MCF 10A (cell line): ENCODE data around the gene GVQW3. TPM values are rescaled to one million over a fixed set of nuclear protein-coding genes. Genes with fewer than 3 reads are reported as not detected.

Experiments
- Bru-seq: library from RNA; stranded (reverse); fragments of 400-500 nt; gene quantifications from one replicate; lab custom pipeline; 2021; lab: Mats Ljungman, UMichigan
- BruChase-seq, 2 experiments: library from RNA; stranded (reverse); fragments of 400-500 nt; gene quantifications; one replicate each; lab custom pipeline; 2021; lab: Mats Ljungman, UMichigan
- BruUV-seq: library from RNA; stranded (reverse); fragments of 400-500 nt; replicated peaks from 2 replicates; lab custom pipeline; 2021; lab: Mats Ljungman, UMichigan
- CTCF ChIA-PET: fragments of 300-600 bp; sonication (Branson Sonifier 250); formaldehyde crosslinking; extraction: SDS; loops from one replicate; lab custom pipeline; 2021; ENCODE audit warnings: antibody characterized with exemption, inconsistent platforms; lab: Yijun Ruan, JAX
- POLR2A ChIA-PET: fragments of 300-600, 350-650 bp; sonication (Branson Sonifier 250); formaldehyde crosslinking; extraction: SDS; loops from one replicate; lab custom pipeline; 2020; ENCODE audit warnings: antibody characterized with exemption, inconsistent platforms; lab: Yijun Ruan, JAX
- DNase-seq: peaks from one replicate; pipeline ENCODE4 v3.0.0-alpha.2; 2018; ENCODE audit not compliant: unreplicated experiment
- H3K27ac Mint-ChIP-seq: one replicate; pipeline ENCODE4 v1.8.0; 2022; ENCODE audit warnings: mild to moderate bottlenecking, low read depth, mixed read lengths; ENCODE audit not compliant: unreplicated experiment
- H3K27me3 Mint-ChIP-seq: one replicate; pipeline ENCODE4 v1.8.0; 2022; ENCODE audit warnings: mixed read lengths; ENCODE audit not compliant: insufficient read depth, unreplicated experiment
- H3K36me3 Mint-ChIP-seq: one replicate; pipeline ENCODE4 v1.8.0; 2022; ENCODE audit warnings: mild to moderate bottlenecking, moderate library complexity, mixed read lengths; ENCODE audit not compliant: insufficient read depth, unreplicated experiment
- H3K4me1 Mint-ChIP-seq: one replicate; pipeline ENCODE4 v1.8.0; 2022; ENCODE audit warnings: mixed read lengths; ENCODE audit not compliant: insufficient read depth, unreplicated experiment
- H3K4me3 Mint-ChIP-seq: one replicate; pipeline ENCODE4 v1.8.0; 2022; ENCODE audit warnings: mild to moderate bottlenecking, moderate library complexity, mixed read lengths; ENCODE audit not compliant: unreplicated experiment
- H3K9me3 Mint-ChIP-seq: one replicate; pipeline ENCODE4 v1.8.0; 2022; ENCODE audit warnings: mixed read lengths; ENCODE audit not compliant: unreplicated experiment
- CTCF ChIP-seq: fragments of 200-600 bp; IDR thresholded peaks from one replicate; pipeline ENCODE4 v1.8.0; 2022; ENCODE audit warnings: antibody characterized with exemption, mild to moderate bottlenecking; ENCODE audit not compliant: unreplicated experiment
- intact Hi-C: fragments of 100-400 bp; cut with micrococcal nuclease; formaldehyde crosslinking; loops from 2 replicates; pipeline ENCODE4 v1.14.1; 2022
- long read RNA-seq: library from polyadenylated mRNA; stranded (forward); transcript quantifications from one replicate; pipeline ENCODE4 v2.0.0, GENCODE V29; 2022
- total RNA-seq: library from RNA; stranded (reverse); gene quantifications from 2 replicates; pipeline ENCODE4 v1.2.3, GENCODE V29; 2022

The GVQW3 gene
- 1.5 and 1.6 TPM in 2 replicates for total RNA-seq
- Bru-seq, nascent RNA, result percentile 33 among the genes with signal in this experiment
- BruChase-seq, experiment 1, labeled RNA remaining after a 6-hour chase, result percentile 42 among the genes with signal in this experiment
- percentile 46 among the genes with signal in this experiment for BruChase-seq, experiment 2, labeled RNA remaining after a 2-hour chase
- long read RNA-seq, result 0 reads

GRCh38 chr11:76380977-76381719 is at the start of gene GVQW3, which contains the start of gene THAP12:
Gene GVQW3, plus strand, starts transcription at chr11:76381323. Its CDS starts 506 bp downstream, at chr11:76381829.
Gene THAP12, minus strand, starts transcription at chr11:76381132. Its CDS starts 296 bp downstream, at chr11:76380836.
- Mint-ChIP-seq H3K4me1 (peaks cover 40% of the 10 kb centered on the region), H3K27ac (peak within 1 kb of the TSS; percentile 54), H3K9me3 (no peaks in the 10 kb centered on the region), H3K4me3 (peak within 1 kb of the TSS; percentile 93), H3K36me3 (peaks cover 8% of the 10 kb centered on the region), H3K27me3 (no peaks in the 10 kb centered on the region)
- DNase-seq, result peak; percentile 98
- ChIA-PET CTCF (interaction anchor here (0.7 to 1.7 kb wide), 3 partner anchors 39 to 194 kb away, joined by 3 to 7 read pairs (median 4); no protein-coding TSS in a partner anchor), POLR2A (interaction anchor here (0.6 to 3.5 kb wide), 11 partner anchors 9 to 375 kb away, joined by 3 to 33 read pairs (median 4); partner anchors contain the start of gene EMSY)
- intact Hi-C loops, result loop anchor here (2.0 kb wide), 2 partner anchors 64 to 300 kb away; partner anchors contain the start of gene EMSY
- TSS peak; percentile 60 for BruUV-seq
- TF ChIP-seq CTCF, result peak; percentile 15

- intact Hi-C loops, result no loop called here
- H3K4me3 Mint-ChIP-seq, result no peak overlapping the region
These were observed 46.2 kb upstream of the GVQW3 start for GRCh38 chr11:76334826-76335389.

GRCh38 chr11:76335842-76336241 is 45.3 kb upstream of the GVQW3 start:
- TF ChIP-seq CTCF, result no peak
- CTCF ChIA-PET, result no interaction called here
- no peaks in the 10 kb centered on the region for H3K4me1 Mint-ChIP-seq
- H3K9me3 Mint-ChIP-seq, result peaks cover 10% of the 10 kb centered on the region
- intact Hi-C loops, result no loop called here
- POLR2A ChIA-PET, result interaction anchor here (0.7 kb wide), 1 partner anchor 105 kb away, joined by 3 read pairs; no protein-coding TSS in a partner anchor
- no TSS peak for BruUV-seq
- H3K36me3 Mint-ChIP-seq, result peaks cover 10% of the 10 kb centered on the region
- H3K27me3 Mint-ChIP-seq, result no peaks in the 10 kb centered on the region
- H3K27ac Mint-ChIP-seq, result no peak overlapping the region
- H3K4me3 Mint-ChIP-seq, result no peak overlapping the region
- DNase-seq, result no peak

More at GRCh38 chr11:76334826-76335389, 46.2 kb upstream of the GVQW3 start:
- H3K36me3 Mint-ChIP-seq, result peaks cover 10% of the 10 kb centered on the region
- H3K4me1 Mint-ChIP-seq, result no peaks in the 10 kb centered on the region
- no peaks in the 10 kb centered on the region for H3K27me3 Mint-ChIP-seq
- no peak for DNase-seq
- no peak overlapping the region for H3K27ac Mint-ChIP-seq
- no peak for TF ChIP-seq CTCF
- POLR2A ChIA-PET, result interaction anchor here (0.5 kb wide), 1 partner anchor 747 kb away, joined by 3 read pairs; no protein-coding TSS in a partner anchor
- H3K9me3 Mint-ChIP-seq, result peaks cover 10% of the 10 kb centered on the region
- CTCF ChIA-PET, result no interaction called here
- no TSS peak for BruUV-seq
